HG03520 (cell line): Measurements from ENCODE around the gene EIF3B.
"Not testable (repeated sequence)": the region's sequence is repeated elsewhere in the genome, so short reads cannot be mapped to it uniquely, and the experiment has no call there.

Experiments
- ATAC-seq: cut with Tn5 transposase; IDR thresholded peaks from one replicate; pipeline ENCODE4 v1.9.1; 2021; ENCODE audit warnings: mild to moderate bottlenecking, moderate library complexity; ENCODE audit not compliant: unreplicated experiment

The EIF3B gene

GRCh38 chr7:2376351-2377154 is 21.9 kb downstream of the EIF3B start:
- ATAC-seq, result no peak

- ATAC-seq, result not testable (repeated sequence)
These were observed 22.9 kb downstream of the EIF3B start for GRCh38 chr7:2377492-2377891.

GRCh38 chr7:2378125-2378524 is 23.5 kb downstream of the EIF3B start:
- ATAC-seq, result not testable (repeated sequence)

GRCh38 chr7:2379161-2379560 is 24.5 kb downstream of the EIF3B start:
- no peak for ATAC-seq

- no peak for ATAC-seq
These were observed 25.3 kb downstream of the EIF3B start for GRCh38 chr7:2379821-2380450.

GRCh38 chr7:2380461-2380860 is 25.8 kb downstream of the EIF3B start:
- ATAC-seq, result no peak

GRCh38 chr7:2381227-2381626 is 26.6 kb downstream of the EIF3B start:
- ATAC-seq, result no peak

- ATAC-seq, result no peak
These were observed 27.4 kb downstream of the EIF3B start for GRCh38 chr7:2381881-2382509.

GRCh38 chr7:2383543-2384274 is 29.1 kb downstream of the EIF3B start:
- ATAC-seq, result no peak

GRCh38 chr7:2384354-2385243 is 30.0 kb downstream of the EIF3B start:
- no peak for ATAC-seq

GRCh38 chr7:2386122-2386521 is 31.5 kb downstream of the EIF3B start:
- not testable (repeated sequence) for ATAC-seq

- ATAC-seq, result no peak
These were observed 32.5 kb downstream of the EIF3B start for GRCh38 chr7:2386964-2387669.

GRCh38 chr7:2387897-2388636 is 33.4 kb downstream of the EIF3B start:
- no peak for ATAC-seq

- no peak for ATAC-seq
These were observed 34.0 kb downstream of the EIF3B start for GRCh38 chr7:2388637-2388954.

- not testable (repeated sequence) for ATAC-seq
These were observed 35.6 kb downstream of the EIF3B start for GRCh38 chr7:2390020-2390816.

- ATAC-seq, result no peak
These were observed 39.1 kb downstream of the EIF3B start for GRCh38 chr7:2393706-2394105.

GRCh38 chr7:2394566-2395082 is 40.0 kb downstream of the EIF3B start:
- ATAC-seq, result no peak

GRCh38 chr7:2398506-2398905 is 43.9 kb downstream of the EIF3B start:
- no peak for ATAC-seq
